ENCODE results near the gene NOVA1. TPM values are rescaled to one million over a fixed set of nuclear protein-coding genes. Genes with fewer than 3 reads are reported as not detected.

Gene NOVA1
- total RNA-seq, 1 experiment from 2014 or later, result not detected

DNA sequence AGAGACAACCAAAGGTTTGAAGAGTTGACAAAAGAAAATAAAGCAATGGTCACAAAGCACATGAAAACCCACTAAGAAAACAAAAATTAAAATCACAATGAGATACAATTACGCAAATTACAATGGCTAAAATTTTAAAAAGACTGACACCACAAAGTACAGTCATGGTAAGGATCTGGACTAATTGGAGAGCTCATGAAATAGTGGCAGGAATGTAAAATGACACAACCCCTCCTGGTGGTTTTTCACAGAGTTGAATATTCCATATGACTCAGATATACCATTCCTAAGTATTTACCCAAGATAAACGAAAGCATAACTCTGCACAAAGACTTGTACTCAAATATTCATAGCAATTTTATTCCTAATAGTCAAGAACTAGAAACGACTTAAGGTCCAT lies 65.9 kb downstream of the NOVA1 start:
- no peak for ATAC-seq
- Histone ChIP-seq H3K4me2 (ENCODE audit: low read length) (no peak overlapping the region), H3K9me2 (ENCODE audit: insufficient read depth) (no peaks in the 10 kb centered on the region), H3K27ac (ENCODE audit: low read depth, low read length) (no peak overlapping the region), H3K4me3 (replicated peaks in 1 of 2; ENCODE audit: low read depth in 1 of 2, low read length in 2 of 2) (no peak overlapping the region), H3K27me3 (ENCODE audit: insufficient read depth, low read length) (no peaks in the 10 kb centered on the region), H4K20me1 (ENCODE audit: insufficient read depth) (no peaks in the 10 kb centered on the region), H3K36me3 (ENCODE audit: control insufficient read depth in 1 of 2, insufficient read depth in 2 of 2, low read length in 2 of 2) (no peaks in the 10 kb centered on the region), H3K4me1 (ENCODE audit: control insufficient read depth in 1 of 2, insufficient read depth in 2 of 2, low read length in 2 of 2) (no peaks in the 10 kb centered on the region), H3K9ac (ENCODE audit: low read length) (no peak overlapping the region), H2AFZ (ENCODE audit: low read depth, low read length, poor library complexity, severe bottlenecking) (no peak overlapping the region), H3K9me3 (ENCODE audit: control insufficient read depth in 1 of 2, insufficient read depth in 1 of 2, low read depth in 1 of 2, low read length in 2 of 2) (peaks cover 1 to 24% of the 10 kb centered on the region in 2 experiments; a peak in 2 of 4 replicates), H3K79me2 (ENCODE audit: insufficient read depth, low read length) (no peaks in the 10 kb centered on the region)
- no peak for DNase-seq (ENCODE audit: low read depth, low spot score)
- TF ChIP-seq JUND (IDR thresholded peaks at IDR 0.05) (no peak), CEBPB (IDR thresholded peaks at IDR 0.05; ENCODE audit: low read depth) (no peak), POLR2AphosphoS5 (IDR thresholded peaks at IDR 0.05; ENCODE audit: low read depth, low read length) (no peak), SRF (IDR thresholded peaks at IDR 0.05; ENCODE audit: low read depth) (no peak), EZH2 (IDR thresholded peaks at IDR 0.05) (no peak), CBX3 (IDR thresholded peaks at IDR 0.05; ENCODE audit: low read depth) (no peak), TCF7L2 (IDR thresholded peaks at IDR 0.05; ENCODE audit: borderline replicate concordance, extremely low read depth, insufficient read depth, insufficient read length) (no peak), POLR2A (IDR thresholded peaks at IDR 0.05; ENCODE audit: borderline replicate concordance, extremely low read depth, insufficient read depth, insufficient read length) (no peak), EZH2phosphoT487 (IDR thresholded peaks at IDR 0.05; ENCODE audit: borderline replicate concordance) (no peak), ZNF274 (IDR thresholded peaks at IDR 0.05; ENCODE audit: low read depth, low read length) (no peak), EGR1 (IDR thresholded peaks at IDR 0.05; ENCODE audit: low read depth) (no peak)
- TF ChIP-seq, protein P1, sequence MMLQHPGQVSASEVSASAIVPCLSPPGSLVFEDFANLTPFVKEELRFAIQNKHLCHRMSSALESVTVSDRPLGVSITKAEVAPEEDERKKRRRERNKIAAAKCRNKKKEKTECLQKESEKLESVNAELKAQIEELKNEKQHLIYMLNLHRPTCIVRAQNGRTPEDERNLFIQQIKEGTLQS (IDR thresholded peaks at IDR 0.05), result no peak
- TF ChIP-seq, protein P2, sequence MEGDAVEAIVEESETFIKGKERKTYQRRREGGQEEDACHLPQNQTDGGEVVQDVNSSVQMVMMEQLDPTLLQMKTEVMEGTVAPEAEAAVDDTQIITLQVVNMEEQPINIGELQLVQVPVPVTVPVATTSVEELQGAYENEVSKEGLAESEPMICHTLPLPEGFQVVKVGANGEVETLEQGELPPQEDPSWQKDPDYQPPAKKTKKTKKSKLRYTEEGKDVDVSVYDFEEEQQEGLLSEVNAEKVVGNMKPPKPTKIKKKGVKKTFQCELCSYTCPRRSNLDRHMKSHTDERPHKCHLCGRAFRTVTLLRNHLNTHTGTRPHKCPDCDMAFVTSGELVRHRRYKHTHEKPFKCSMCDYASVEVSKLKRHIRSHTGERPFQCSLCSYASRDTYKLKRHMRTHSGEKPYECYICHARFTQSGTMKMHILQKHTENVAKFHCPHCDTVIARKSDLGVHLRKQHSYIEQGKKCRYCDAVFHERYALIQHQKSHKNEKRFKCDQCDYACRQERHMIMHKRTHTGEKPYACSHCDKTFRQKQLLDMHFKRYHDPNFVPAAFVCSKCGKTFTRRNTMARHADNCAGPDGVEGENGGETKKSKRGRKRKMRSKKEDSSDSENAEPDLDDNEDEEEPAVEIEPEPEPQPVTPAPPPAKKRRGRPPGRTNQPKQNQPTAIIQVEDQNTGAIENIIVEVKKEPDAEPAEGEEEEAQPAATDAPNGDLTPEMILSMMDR (IDR thresholded peaks at IDR 0.05 in 2 of 3, conservative IDR thresholded peaks at IDR 0.05 in 1 of 3; ENCODE audit: borderline replicate concordance in 1 of 3, insufficient read depth in 1 of 3, low read depth in 2 of 3, low read length in 2 of 3), result no peak
- BruUV-seq (replicated peaks), result no TSS peak
- RAD21 ChIA-PET (ENCODE audit: low non-redundant PET in 1 of 2, low total read pairs in 2 of 2, uncharacterized antibody in 2 of 2, unreplicated experiment in 2 of 2), result no interaction called here
- intact Hi-C loops (cut with micrococcal nuclease), result no loop called here
- POLR2A ChIA-PET, result no interaction called here
- CTCF ChIA-PET, result no interaction called here

All from HCT116 (cell line).